CD4-positive, alpha-beta T cell treated with Interleukin-1 beta for 1 hour (primary cell): ENCODE results near the gene LURAP1L.

Experiments
- DNase-seq, 2 donors: peaks; one replicate each; pipeline ENCODE4 v3.0.0-alpha.2; 2020 to 2022

Gene LURAP1L

GRCh38 chr9:12777121-12778022 is 2.6 kb downstream of the LURAP1L start:
- no peak for DNase-seq

DNA sequence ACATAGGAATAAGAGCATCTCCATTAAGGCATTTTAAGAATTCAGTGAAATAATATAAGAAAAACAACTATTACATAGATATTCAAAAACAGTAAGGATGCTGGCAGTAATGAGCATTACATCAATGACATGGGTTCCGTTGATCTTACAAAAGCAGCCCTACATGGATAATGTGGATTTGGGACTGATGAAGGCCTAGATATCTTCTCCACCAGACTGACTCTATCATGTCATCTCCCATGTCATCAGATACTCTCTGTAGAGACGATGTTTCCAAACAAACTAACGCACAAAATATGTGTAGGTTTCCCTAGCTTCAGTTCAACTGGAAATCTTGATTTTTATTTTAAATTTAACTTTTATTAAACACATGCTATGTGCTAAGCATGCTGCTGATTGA is 3.6 kb downstream of the LURAP1L start:
- no peak for DNase-seq

- no peak for DNase-seq
Observed at GRCh38 chr9:12781226-12781733, 6.5 kb downstream of the LURAP1L start.

DNA sequence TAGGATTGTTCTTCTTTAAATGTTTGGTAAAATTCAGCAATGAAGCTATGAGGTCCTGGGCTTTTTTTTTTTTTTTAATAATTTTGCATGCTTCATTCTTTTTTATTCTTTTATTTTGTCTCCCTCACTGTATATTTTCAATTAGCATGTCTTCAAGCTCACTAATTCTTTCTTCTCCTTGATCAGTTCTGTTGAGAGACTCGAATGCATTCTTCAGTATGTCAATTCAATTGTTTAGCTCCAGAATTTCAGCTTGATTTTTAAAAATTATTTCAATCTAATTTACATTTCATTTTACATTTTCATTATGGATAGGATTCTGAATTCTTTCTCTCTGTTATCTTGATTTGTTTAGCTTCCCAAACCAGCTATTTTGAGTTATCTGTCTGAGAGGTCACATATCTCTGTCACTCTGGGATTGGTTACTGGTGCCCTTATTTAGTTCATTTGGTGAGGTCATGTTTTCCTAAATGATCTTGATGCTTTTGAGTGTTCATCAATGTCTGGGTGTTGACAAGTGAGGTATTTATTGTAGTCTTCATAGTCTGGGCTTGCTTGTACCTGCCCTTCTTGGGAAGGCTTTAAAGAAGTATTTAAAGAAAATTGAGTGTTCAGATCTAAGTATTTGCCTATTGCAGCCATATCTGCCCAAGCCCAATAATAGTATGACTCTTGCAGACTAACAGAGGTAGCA is 9.1 kb downstream of the LURAP1L start:
- DNase-seq = no peak

GRCh38 chr9:12784461-12785259 is 9.8 kb downstream of the LURAP1L start:
- no peak for DNase-seq

DNA sequence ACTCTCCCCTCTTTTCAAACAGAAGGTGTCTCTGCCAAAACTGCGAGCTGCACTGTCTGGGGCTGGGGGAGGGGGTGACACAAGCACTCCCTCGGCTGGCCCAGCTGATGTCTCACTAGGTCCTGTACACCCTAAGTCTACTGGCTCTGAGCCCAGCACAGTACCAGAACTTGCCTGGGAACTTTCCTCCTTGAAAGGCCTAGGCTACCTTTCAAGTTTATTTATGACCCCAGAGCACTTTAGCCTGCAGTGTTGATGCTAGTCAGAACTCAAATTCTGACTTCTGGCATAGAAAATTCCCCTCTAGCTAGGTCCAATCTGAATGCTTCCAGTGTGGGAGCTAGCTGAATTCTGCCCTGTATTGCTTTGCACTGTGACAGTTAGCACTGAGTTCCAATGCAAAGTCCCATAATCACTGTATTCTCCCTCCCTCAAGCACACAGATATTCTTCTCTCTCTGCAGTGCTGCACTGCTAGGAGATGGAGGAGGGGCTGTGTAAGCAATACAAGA is 10.5 kb downstream of the LURAP1L start:
- DNase-seq = no peak

GRCh38 chr9:12785941-12786340 is 11.1 kb downstream of the LURAP1L start:
- no peak for DNase-seq

DNA sequence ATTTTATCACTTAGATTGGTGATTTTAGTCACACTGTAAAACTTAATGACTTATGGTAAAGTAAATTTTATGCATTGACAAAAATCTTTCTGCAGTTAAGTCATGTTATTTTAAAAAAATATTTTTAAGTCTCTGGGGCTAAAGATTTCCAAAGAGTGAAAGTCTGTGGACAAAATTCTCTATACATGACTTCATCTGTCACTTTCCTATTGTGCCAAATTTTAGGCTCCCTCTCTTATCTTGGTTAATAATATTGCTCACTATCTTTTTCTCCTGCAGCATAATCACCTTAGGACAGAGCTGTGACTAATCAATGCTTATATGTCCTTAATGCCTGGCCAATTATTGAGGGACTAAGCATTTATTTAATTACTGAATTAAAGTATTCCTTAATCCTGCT is 15.2 kb downstream of the LURAP1L start:
- DNase-seq = no peak

- no peak for DNase-seq
Observed at GRCh38 chr9:12790883-12791282, 16.1 kb downstream of the LURAP1L start.

DNA sequence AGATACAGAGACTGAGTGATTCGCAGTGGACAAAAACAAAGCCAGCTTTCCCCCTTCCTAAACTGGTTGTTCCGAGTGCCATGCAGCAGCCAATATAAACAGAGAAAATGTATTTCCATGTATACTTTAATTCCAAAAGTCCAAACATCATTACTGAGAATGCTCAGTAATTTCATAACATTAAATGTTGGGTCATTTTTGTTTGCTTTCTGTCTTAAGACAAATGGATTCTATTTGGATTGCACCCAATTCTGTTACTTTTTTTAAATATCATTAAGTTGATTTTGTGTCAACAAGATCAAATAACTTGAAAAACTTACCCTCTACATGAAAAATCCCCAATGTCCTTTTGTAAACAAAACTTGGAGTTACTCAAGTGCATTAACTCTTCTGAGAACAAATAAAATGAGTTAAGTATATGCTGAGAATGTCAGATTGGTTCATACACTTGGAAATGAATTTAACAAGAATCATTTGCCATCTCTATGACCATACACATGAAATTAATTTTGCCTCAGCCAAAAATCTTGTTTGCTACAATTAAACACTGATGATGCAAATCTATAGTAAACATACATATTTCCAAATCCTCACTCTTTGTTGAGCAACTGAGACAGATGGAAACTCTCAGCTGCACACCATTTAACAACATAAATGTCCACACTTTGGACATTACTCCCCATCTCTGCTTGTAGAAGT is 19.4 kb downstream of the LURAP1L start:
- no peak for DNase-seq

- no peak for DNase-seq
Observed at GRCh38 chr9:12796601-12797000, 21.8 kb downstream of the LURAP1L start.

DNA sequence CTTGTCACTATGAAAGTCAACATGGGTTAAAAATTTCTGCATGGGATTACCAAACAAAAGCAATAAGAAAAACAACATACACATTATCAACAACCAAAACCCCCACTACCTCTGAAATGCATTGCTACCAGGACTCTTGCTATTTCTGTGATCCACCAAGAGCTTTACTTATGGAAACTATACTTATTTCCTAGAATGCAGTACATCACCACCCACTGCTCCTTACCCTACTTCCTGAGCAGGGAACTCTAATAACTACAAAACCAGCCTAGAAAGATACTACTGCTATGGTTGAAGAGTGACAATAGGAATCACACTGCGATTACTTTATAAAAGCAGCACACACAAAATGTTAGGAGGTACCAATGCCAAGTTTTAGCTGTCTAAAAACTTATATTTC is 22.2 kb downstream of the LURAP1L start:
- DNase-seq = no peak

GRCh38 chr9:12798066-12798770 is 23.4 kb downstream of the LURAP1L start:
- DNase-seq = no peak

- DNase-seq = no peak
Observed at GRCh38 chr9:12801187-12801586, 26.4 kb downstream of the LURAP1L start.

DNA sequence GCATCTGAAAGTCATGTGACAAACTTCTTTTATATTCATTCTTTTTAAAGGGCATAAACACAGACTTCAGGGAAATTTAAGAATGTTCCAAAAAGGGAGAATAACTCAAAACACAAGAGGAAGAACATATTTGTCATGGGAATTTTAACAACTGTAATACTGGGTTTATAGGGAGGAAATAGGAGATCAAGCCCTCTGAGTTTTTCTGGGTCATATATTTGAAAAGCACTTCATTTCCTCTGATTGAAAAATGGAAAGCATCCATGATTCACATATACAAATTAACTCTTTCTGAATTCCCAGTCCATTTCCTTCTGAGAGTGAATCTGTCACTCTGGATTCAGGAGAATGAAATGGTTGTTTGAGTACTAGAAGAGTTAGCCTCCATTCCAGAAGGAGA is 26.8 kb downstream of the LURAP1L start:
- no peak for DNase-seq

GRCh38 chr9:12802093-12802492 is 27.3 kb downstream of the LURAP1L start:
- DNase-seq = no peak

DNA sequence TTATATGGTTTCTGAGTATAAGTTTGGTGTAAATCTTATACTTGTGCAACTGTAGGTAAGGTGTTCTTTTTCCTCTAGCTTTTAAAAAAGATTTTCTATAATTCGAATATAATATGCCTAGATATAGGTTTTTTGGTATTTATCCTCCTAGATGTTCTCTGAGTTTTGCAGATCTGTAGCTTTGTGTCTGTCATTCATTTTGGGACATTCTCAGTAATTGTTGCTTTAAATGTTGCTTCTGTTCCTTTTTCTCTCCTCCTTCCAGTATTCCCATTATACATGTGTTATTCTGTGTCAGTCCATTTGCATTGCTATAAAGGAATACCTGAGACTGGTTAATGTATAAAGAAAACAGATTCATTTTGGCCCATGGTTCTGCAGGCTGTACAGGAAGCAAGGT is 33.7 kb downstream of the LURAP1L start:
- no peak for DNase-seq

GRCh38 chr9:12809720-12810119 is 34.9 kb downstream of the LURAP1L start:
- no peak for DNase-seq

DNA sequence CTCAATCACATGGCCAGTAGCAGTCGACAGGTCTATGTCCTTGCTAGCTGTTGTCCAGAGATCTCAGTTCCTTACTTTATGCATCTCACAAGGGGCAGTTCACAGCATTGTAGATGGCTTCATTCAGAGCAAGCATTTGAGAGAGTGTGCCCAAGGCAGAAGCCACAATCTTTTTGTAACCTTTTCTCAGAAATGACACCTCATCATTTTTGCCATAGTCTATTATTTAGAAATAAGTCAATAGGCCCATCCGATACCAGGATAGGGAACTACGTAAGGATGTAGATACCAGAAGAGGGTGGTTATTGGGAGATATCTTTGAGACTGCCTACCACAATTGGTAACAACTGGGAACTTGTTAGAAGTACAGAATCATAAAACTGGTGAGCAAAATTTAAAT is 37.1 kb downstream of the LURAP1L start:
- DNase-seq = no peak

DNA sequence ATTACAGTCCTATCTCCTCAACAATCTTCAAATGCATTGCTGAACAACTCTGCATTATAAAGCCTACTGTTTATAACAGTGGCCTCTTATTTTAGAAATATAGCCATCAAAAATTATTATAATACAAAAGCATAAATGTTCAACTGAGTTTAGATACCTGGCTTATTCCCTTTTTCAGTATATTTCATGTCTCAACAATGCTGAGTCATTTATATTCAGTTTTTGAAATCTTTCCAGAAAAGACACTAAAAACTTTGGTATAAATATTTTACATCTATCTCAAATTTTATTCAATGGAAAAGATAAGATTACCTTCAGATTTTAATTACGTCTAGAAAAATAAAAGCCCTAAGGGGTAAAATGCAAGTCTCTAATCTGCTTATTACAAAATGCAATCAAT is 37.9 kb downstream of the LURAP1L start:
- no peak for DNase-seq

DNA sequence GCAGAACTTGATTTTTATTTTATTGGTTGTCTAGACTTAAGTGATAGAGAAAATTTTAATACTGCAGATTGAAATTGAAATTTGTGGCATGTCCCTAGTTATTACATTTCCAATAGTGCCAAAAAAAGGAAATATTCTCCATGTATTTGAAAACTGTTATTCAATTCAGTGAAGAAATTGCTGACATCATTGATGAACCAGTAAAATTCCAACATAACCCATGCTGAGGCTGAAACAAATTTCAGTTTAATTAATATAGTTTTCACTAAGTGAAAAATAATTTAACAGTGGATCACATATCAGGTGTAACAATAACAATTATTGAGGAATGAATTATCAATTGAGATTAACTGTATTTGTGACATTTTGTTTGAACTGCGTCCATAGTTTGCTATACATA is 38.7 kb downstream of the LURAP1L start:
- DNase-seq = no peak
